Panc1 (cell line): Measurements from ENCODE around the gene SPECC1L.

Source experiments
- POLR2AphosphoS5 ChIP-seq: IDR thresholded peaks from 2 replicates; pipeline ENCODE4 v1.6.1; 2012; ENCODE audit warnings: mild to moderate bottlenecking, low read depth, low read length, moderate library complexity
- TCF7L2 ChIP-seq: IDR thresholded peaks from 2 replicates; pipeline ENCODE4 v1.6.1; 2011; ENCODE audit warnings: mild to moderate bottlenecking, low read depth, low read length, inconsistent platforms
- TF ChIP-seq, protein P1 (sequence below): fragments of 450-650 bp; IDR thresholded peaks from 2 replicates; pipeline ENCODE4 v1.5.1; 2017; ENCODE audit warnings: mild to moderate bottlenecking
- TF ChIP-seq, protein P2 (sequence below), 2 experiments: IDR thresholded peaks; 2 replicates each; pipeline ENCODE4 v1.6.1; 2011 to 2012; ENCODE audit warnings: low read depth in 2 of 2, control low read depth in 1 of 2, low read length in 1 of 2, mild to moderate bottlenecking in 1 of 2, moderate library complexity in 1 of 2; ENCODE audit not compliant: insufficient read depth in 1 of 2

DNA sequence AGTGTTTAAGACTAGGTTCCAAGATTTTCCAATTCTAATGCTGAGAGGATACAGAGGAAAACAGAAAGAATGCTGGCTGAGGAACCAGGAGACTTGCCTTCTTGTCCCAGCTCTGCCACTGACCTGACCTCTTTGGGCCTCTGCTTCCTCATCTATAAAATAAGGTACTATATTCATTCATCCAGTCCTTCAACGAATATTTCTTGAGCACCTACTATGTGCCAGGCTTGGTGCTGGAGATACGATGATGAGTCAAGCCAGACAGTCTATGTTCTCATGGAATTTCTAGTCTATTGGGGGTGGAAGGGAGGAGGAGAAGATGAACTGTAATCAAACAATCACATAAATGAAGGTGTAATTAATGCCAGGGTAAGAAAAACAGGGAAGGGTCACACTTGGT is 196.7 kb downstream of the SPECC1L start:
- TF ChIP-seq, protein P1, sequence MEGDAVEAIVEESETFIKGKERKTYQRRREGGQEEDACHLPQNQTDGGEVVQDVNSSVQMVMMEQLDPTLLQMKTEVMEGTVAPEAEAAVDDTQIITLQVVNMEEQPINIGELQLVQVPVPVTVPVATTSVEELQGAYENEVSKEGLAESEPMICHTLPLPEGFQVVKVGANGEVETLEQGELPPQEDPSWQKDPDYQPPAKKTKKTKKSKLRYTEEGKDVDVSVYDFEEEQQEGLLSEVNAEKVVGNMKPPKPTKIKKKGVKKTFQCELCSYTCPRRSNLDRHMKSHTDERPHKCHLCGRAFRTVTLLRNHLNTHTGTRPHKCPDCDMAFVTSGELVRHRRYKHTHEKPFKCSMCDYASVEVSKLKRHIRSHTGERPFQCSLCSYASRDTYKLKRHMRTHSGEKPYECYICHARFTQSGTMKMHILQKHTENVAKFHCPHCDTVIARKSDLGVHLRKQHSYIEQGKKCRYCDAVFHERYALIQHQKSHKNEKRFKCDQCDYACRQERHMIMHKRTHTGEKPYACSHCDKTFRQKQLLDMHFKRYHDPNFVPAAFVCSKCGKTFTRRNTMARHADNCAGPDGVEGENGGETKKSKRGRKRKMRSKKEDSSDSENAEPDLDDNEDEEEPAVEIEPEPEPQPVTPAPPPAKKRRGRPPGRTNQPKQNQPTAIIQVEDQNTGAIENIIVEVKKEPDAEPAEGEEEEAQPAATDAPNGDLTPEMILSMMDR = no peak
- TF ChIP-seq POLR2AphosphoS5 (no peak), TCF7L2 (no peak)
- TF ChIP-seq, protein P2, sequence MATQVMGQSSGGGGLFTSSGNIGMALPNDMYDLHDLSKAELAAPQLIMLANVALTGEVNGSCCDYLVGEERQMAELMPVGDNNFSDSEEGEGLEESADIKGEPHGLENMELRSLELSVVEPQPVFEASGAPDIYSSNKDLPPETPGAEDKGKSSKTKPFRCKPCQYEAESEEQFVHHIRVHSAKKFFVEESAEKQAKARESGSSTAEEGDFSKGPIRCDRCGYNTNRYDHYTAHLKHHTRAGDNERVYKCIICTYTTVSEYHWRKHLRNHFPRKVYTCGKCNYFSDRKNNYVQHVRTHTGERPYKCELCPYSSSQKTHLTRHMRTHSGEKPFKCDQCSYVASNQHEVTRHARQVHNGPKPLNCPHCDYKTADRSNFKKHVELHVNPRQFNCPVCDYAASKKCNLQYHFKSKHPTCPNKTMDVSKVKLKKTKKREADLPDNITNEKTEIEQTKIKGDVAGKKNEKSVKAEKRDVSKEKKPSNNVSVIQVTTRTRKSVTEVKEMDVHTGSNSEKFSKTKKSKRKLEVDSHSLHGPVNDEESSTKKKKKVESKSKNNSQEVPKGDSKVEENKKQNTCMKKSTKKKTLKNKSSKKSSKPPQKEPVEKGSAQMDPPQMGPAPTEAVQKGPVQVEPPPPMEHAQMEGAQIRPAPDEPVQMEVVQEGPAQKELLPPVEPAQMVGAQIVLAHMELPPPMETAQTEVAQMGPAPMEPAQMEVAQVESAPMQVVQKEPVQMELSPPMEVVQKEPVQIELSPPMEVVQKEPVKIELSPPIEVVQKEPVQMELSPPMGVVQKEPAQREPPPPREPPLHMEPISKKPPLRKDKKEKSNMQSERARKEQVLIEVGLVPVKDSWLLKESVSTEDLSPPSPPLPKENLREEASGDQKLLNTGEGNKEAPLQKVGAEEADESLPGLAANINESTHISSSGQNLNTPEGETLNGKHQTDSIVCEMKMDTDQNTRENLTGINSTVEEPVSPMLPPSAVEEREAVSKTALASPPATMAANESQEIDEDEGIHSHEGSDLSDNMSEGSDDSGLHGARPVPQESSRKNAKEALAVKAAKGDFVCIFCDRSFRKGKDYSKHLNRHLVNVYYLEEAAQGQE (IDR thresholded peaks at IDR 0.05; ENCODE audit: insufficient read depth in 1 of 2, low read depth in 2 of 2, low read length in 1 of 2) = no peak
